ENCODE data around the gene PTPRN. TPM values are rescaled to one million over a fixed set of nuclear protein-coding genes. Genes with fewer than 3 reads are reported as not detected.

The PTPRN gene
- total RNA-seq, 1 experiment from 2014 or later: 6.5 TPM

DNA sequence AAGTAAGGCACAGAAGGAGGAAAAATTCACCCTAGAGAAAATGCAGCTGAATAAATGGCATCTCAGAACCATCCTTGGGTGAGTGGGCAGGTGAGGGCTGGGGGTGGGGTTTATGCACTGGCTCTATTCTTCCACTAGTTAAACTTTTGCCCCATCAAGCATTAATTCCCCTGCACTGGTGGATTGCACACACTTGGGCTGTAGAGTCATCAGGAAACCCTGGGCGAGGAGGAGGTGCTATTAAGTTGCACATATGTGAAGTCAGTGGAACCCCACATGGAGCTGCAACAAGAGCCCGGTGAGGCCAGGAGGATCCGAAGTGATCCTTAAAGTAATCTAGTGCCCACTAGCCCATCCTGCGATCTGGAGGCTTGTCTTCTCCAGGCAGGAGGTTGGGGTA, 36.8 kb downstream of the PTPRN start:
- no CpG with 5 or more reads among the region's 4 CpGs for WGBS (ENCODE audit: extremely low coverage, insufficient read length, low lambda C conversion rate)
- Histone ChIP-seq H3K14ac (ENCODE audit: insufficient read depth, low read length) (no peak overlapping the region), H3K23ac (ENCODE audit: insufficient read length, low read depth, low read length) (no peak overlapping the region), H4K20me1 (ENCODE audit: control insufficient read depth, insufficient read depth, insufficient read length) (no peaks in the 10 kb centered on the region), H4K91ac (ENCODE audit: insufficient read length, low read depth, low read length) (no peak overlapping the region), H3K4me2 (ENCODE audit: insufficient read depth, insufficient read length, low read length) (no peak overlapping the region), H3K79me1 (ENCODE audit: insufficient read depth, low read depth, low read length, poor library complexity, severe bottlenecking) (no peaks in the 10 kb centered on the region), H3K27me3 (ENCODE audit: insufficient read depth, low read length) (no peaks in the 10 kb centered on the region), H2AFZ (ENCODE audit: low read length) (no peak overlapping the region), H4K5ac (ENCODE audit: insufficient read length, low read depth, low read length) (no peak overlapping the region), H3K56ac (ENCODE audit: insufficient read length, low read depth, low read length) (no peak overlapping the region), H2BK15ac (ENCODE audit: low read depth, low read length) (no peak overlapping the region), H3T11ph (ENCODE audit: low read length) (no peak overlapping the region), H3K27ac (ENCODE audit: insufficient read length, low read depth, low read length) (no peak overlapping the region), H3K4ac (ENCODE audit: low read depth, low read length) (no peak overlapping the region), H2BK20ac (ENCODE audit: low read depth, low read length, poor library complexity, severe bottlenecking) (no peak overlapping the region), H3K9ac (ENCODE audit: extremely low read depth, insufficient read length, low read length) (no peak overlapping the region), H3K79me2 (ENCODE audit: insufficient read depth, low read length) (no peaks in the 10 kb centered on the region), H3K23me2 (ENCODE audit: insufficient read length, low read depth, low read length, poor library complexity, severe bottlenecking) (no peaks in the 10 kb centered on the region), H2BK5ac (ENCODE audit: insufficient read length, low read length) (no peak overlapping the region), H2AK5ac (ENCODE audit: insufficient read length, low read length) (no peak overlapping the region), H2BK12ac (ENCODE audit: insufficient read length, low read depth, low read length) (no peak overlapping the region), H4K8ac (replicated peaks; ENCODE audit: insufficient read length, low read depth, low read length) (no peak overlapping the region), H2BK120ac (ENCODE audit: low read depth, low read length, poor library complexity, severe bottlenecking) (no peak overlapping the region), H3K9me3 (ENCODE audit: control insufficient read depth, low read depth, low read length) (no peaks in the 10 kb centered on the region), H3K18ac (ENCODE audit: insufficient read length, low read depth, low read length) (no peak overlapping the region), H3K4me1 (ENCODE audit: insufficient read depth, low read length) (peaks cover 4% of the 10 kb centered on the region; the same call in 1 of the 2 replicates)
- peaks cover 15 to 17% of the 10 kb centered on the region in 2 experiments for H3K4me1 Mint-ChIP-seq
- H3K4me3 Mint-ChIP-seq: no peak overlapping the region
- TF ChIP-seq, protein P1, sequence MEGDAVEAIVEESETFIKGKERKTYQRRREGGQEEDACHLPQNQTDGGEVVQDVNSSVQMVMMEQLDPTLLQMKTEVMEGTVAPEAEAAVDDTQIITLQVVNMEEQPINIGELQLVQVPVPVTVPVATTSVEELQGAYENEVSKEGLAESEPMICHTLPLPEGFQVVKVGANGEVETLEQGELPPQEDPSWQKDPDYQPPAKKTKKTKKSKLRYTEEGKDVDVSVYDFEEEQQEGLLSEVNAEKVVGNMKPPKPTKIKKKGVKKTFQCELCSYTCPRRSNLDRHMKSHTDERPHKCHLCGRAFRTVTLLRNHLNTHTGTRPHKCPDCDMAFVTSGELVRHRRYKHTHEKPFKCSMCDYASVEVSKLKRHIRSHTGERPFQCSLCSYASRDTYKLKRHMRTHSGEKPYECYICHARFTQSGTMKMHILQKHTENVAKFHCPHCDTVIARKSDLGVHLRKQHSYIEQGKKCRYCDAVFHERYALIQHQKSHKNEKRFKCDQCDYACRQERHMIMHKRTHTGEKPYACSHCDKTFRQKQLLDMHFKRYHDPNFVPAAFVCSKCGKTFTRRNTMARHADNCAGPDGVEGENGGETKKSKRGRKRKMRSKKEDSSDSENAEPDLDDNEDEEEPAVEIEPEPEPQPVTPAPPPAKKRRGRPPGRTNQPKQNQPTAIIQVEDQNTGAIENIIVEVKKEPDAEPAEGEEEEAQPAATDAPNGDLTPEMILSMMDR (conservative IDR thresholded peaks at IDR 0.05): no peak
- H3K27ac Mint-ChIP-seq: no peak overlapping the region
- no peaks in the 10 kb centered on the region for H3K36me3 Mint-ChIP-seq (ENCODE audit: insufficient read depth in 1 of 3, low read depth in 3 of 3)
- DNase-seq: no peak
- peaks cover 31% of the 10 kb centered on the region for H3K27me3 Mint-ChIP-seq (ENCODE audit: low read depth)
- no peaks in the 10 kb centered on the region for H3K9me3 Mint-ChIP-seq

Measured in H9 (cell line).